Neutrophil (primary cell): Measurements from ENCODE around the gene MAPKAPK2.
"Not testable (repeated sequence)": the region's sequence is repeated elsewhere in the genome, so short reads cannot be mapped to it uniquely, and the experiment has no call there.

ENCODE experiments used
- H3K27ac ChIP-seq: fragments of 200-600 bp; sonication (generic); 2 replicates; pipeline ENCODE4 v1.5.1; 2016; ENCODE audit warnings: mild to moderate bottlenecking, moderate library complexity
- H3K27me3 ChIP-seq: fragments of 200-600 bp; sonication (generic); 2 replicates; pipeline ENCODE4 v1.6.0; 2016; ENCODE audit warnings: mild to moderate bottlenecking
- H3K36me3 ChIP-seq: fragments of 200-600 bp; sonication (generic); 2 replicates; pipeline ENCODE4 v1.5.1; 2017
- H3K4me1 ChIP-seq, 2 experiments: fragments of 200-600 bp in 1 of 2; sonication (generic) in 1 of 2; 1 replicate in 1 of 2; 2 replicates in 1 of 2; pipeline versions ENCODE4 v1.5.1 to v1.6.1; 2013 to 2016; ENCODE audit warnings: low read depth in 1 of 2, low read length in 1 of 2, mild to moderate bottlenecking in 1 of 2, moderate library complexity in 1 of 2; ENCODE audit not compliant: control insufficient read depth in 1 of 2, insufficient read depth in 1 of 2
- H3K4me3 ChIP-seq, 2 experiments: fragments of 200-600 bp in 1 of 2; sonication (generic) in 1 of 2; 1 replicate in 1 of 2; 2 replicates in 1 of 2; pipeline ENCODE4 v1.5.1; 2013 to 2016; ENCODE audit warnings: low read depth in 1 of 2, low read length in 1 of 2, mild to moderate bottlenecking in 1 of 2, moderate library complexity in 1 of 2
- H3K9me3 ChIP-seq: fragments of 200-600 bp; sonication (generic); 2 replicates; pipeline ENCODE4 v1.5.1; 2016
- TF ChIP-seq, protein P1 (sequence below): fragments of 200-600 bp; sonication (generic); IDR thresholded peaks from 2 replicates; pipeline ENCODE4 v1.5.1; 2016; ENCODE audit warnings: antibody characterized with exemption

The MAPKAPK2 gene

GRCh38 chr1:206684478-206685333 is at the start of gene MAPKAPK2:
TSS of gene MAPKAPK2 (plus strand) at chr1:206684905. CDS start at chr1:206685230, 325 bp downstream.
- TF ChIP-seq, protein P1, sequence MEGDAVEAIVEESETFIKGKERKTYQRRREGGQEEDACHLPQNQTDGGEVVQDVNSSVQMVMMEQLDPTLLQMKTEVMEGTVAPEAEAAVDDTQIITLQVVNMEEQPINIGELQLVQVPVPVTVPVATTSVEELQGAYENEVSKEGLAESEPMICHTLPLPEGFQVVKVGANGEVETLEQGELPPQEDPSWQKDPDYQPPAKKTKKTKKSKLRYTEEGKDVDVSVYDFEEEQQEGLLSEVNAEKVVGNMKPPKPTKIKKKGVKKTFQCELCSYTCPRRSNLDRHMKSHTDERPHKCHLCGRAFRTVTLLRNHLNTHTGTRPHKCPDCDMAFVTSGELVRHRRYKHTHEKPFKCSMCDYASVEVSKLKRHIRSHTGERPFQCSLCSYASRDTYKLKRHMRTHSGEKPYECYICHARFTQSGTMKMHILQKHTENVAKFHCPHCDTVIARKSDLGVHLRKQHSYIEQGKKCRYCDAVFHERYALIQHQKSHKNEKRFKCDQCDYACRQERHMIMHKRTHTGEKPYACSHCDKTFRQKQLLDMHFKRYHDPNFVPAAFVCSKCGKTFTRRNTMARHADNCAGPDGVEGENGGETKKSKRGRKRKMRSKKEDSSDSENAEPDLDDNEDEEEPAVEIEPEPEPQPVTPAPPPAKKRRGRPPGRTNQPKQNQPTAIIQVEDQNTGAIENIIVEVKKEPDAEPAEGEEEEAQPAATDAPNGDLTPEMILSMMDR: peak; percentile 23
- H3K27ac ChIP-seq: peak within 1 kb of the TSS; percentile 98
- no peaks in the 10 kb centered on the region for H3K27me3 ChIP-seq
- H3K9me3 ChIP-seq: no peaks in the 10 kb centered on the region
- no peaks in the 10 kb centered on the region for H3K36me3 ChIP-seq
- peaks cover 39 to 41% of the 10 kb centered on the region in 2 experiments for H3K4me1 ChIP-seq
- H3K4me3 ChIP-seq: peak within 1 kb of the TSS; percentile 65 to 82

- H3K9me3 ChIP-seq: no peaks in the 10 kb centered on the region
- H3K4me1 ChIP-seq: peaks cover 17 to 20% of the 10 kb centered on the region in 2 experiments
- no peak within 1 kb of the TSS for H3K27ac ChIP-seq
- peaks cover 30% of the 10 kb centered on the region for H3K27me3 ChIP-seq
- no peaks in the 10 kb centered on the region for H3K36me3 ChIP-seq
- TF ChIP-seq, protein P1: peak; percentile 42
- peak within 1 kb of the TSS; percentile 70 to 80 for H3K4me3 ChIP-seq
These were observed 49.4 kb upstream of the MAPKAPK2 start, which contains the start of gene DYRK3 for GRCh38 chr1:206635080-206635977. TSS of gene DYRK3 (plus strand) at chr1:206635536. CDS start at chr1:206635704, 168 bp downstream.

DNA sequence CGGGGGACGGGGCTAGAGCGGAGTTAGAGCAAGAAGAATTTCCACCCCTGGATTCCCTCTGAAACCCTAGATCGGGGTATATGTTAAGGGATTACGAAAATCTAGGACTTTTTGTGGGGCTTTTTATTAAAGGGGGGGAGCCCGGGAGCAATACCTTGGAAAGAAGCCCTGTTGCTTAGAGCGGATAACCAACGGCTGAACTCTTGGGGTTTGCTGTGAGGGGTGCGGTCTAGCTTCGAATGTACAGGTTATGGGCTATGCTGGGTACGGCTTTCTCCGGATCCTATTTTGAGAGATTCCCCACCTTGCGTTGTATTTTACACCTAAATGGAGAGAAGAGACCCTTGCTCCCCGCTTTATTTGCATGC is 48.7 kb upstream of the MAPKAPK2 start:
- H3K4me1 ChIP-seq: peaks cover 17 to 20% of the 10 kb centered on the region in 2 experiments
- H3K27ac ChIP-seq: no peak overlapping the region
- peaks cover 30% of the 10 kb centered on the region for H3K27me3 ChIP-seq
- H3K4me3 ChIP-seq: peak overlapping the region; percentile 70 to 80
- no peaks in the 10 kb centered on the region for H3K36me3 ChIP-seq
- TF ChIP-seq, protein P1: no peak
- no peaks in the 10 kb centered on the region for H3K9me3 ChIP-seq

DNA sequence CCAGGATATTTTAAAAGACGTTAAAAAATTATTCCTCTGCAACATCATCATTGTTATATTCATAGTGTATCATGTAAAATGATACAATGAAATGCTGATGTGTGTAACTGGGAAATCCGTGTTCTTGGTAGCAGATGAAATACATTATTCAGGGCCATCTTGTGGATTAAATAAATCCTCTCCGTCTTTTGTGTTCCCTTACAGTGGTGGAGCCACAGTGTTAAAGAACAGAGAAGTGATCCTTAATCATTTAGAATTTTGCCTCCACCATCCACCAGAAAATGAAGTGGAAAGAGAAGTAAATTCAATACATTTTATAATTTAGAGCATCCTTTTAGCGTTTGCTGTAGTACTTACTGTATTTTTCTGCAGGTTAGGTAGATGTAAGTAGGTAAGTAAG is 48.0 kb upstream of the MAPKAPK2 start:
- no peaks in the 10 kb centered on the region for H3K36me3 ChIP-seq
- TF ChIP-seq, protein P1: no peak
- H3K27me3 ChIP-seq: peaks cover 30% of the 10 kb centered on the region
- no peak overlapping the region for H3K27ac ChIP-seq
- no peaks in the 10 kb centered on the region for H3K9me3 ChIP-seq
- H3K4me3 ChIP-seq: no peak overlapping the region
- peaks cover 17 to 20% of the 10 kb centered on the region in 2 experiments for H3K4me1 ChIP-seq

GRCh38 chr1:206637605-206638004 is 47.1 kb upstream of the MAPKAPK2 start:
- no peak overlapping the region for H3K27ac ChIP-seq
- no peak overlapping the region for H3K4me3 ChIP-seq
- H3K9me3 ChIP-seq: no peaks in the 10 kb centered on the region
- no peaks in the 10 kb centered on the region for H3K36me3 ChIP-seq
- TF ChIP-seq, protein P1: no peak
- peaks cover 17 to 20% of the 10 kb centered on the region in 2 experiments for H3K4me1 ChIP-seq
- peaks cover 30% of the 10 kb centered on the region for H3K27me3 ChIP-seq

DNA sequence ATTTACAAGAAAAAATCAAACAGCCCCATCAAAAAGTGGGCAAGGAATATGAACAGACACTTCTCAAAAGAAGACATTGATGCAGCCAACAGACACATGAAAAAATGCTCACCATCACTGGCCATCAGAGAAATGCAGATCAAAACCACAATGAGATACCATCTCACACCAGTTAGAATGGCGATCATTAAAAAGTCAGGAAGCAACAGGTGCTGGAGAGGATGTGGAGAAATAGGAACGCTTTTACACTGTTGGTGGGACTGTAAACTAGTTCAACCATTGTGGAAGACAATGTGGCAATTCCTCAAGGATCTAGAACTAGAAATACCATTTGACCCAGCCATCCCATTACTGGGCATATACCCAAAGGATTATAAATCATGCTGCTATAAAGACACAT is 42.6 kb upstream of the MAPKAPK2 start:
- not testable (repeated sequence) for H3K27ac ChIP-seq, H3K9me3 ChIP-seq, H3K27me3 ChIP-seq, H3K4me1 ChIP-seq, H3K4me3 ChIP-seq, H3K36me3 ChIP-seq
